Activated T-cell treated with anti-CD3 and anti-CD28 coated beads for 4 hours (primary cell): ENCODE results near the gene PAX1.

Source experiments
- DNase-seq: peaks from one replicate; pipeline ENCODE4 v3.0.0-alpha.2; 2020

PAX1 gene

DNA sequence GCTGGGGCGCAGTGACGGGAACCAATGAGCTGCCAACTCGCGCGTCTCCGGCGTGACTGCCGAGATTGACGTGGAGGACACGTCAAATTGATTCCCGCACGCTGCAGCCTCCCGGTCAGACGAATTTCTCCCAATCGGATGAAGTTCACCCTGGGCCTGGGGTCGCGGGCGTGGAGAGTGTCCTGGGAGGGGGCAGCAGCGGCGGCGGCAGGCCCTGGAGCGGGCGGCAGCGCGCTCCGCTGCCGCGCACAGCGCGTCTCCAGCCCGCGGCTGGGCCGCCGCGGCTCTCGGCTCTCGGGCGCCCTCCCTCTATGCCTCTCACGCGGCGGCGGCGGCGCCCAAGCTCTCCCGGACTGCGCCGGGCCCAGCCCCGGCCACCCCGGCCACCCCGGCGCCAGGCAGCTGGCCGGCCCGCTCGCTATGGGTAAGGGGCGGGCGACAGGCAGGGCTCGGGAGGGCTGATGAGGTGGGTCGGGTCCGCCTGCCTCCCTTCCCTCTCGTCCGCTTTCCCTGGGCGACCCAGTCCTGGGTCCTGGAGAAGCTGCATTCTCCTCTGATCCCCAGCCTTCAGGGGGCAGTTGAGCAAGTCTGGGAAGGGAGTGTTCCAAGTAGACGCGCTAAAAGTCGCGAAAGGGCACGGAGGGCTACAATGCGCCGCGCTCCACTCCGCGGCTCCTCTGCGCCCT lies at the start of gene PAX1:
Gene PAX1, plus strand, starts transcription at position 90 of the 686 bp plus-strand sequence. Its CDS starts 49 bp downstream, at position 139.
- no peak for DNase-seq

DNA sequence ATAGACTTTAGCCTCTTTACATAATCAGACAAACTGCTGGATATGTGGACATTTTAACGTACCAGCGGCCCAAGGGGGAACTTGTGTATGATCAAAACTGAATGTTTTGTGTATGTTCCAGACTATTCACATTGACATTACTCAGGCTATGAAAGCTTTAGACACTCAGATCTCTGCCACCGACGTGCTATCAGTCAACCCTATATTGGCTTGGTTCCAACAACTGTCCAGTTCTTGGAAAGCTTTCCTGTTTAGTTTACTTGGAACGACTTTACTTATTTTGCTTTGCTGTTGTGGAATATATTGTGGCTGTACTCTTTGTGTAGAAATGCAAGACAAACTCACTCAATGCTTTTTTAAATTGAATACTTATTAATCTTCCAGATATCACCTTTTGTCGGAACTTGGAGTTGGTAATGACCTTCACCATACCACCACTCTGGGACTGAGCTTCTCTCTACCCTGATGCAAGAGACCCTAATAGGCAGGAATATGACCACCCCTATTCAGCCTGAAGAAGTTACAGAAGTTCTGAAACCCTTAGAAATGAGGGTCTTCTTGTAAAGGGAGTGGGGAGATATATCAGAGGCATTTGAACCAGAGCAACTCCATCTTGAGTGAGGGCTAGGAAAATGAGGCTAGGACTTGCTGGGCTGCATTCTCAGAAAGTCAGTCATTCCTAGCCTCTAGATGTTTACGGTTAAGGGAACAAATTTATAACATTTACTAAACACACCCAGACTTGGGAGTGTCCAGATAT lies 49.0 kb upstream of the PAX1 start:
- DNase-seq, result no peak

DNA sequence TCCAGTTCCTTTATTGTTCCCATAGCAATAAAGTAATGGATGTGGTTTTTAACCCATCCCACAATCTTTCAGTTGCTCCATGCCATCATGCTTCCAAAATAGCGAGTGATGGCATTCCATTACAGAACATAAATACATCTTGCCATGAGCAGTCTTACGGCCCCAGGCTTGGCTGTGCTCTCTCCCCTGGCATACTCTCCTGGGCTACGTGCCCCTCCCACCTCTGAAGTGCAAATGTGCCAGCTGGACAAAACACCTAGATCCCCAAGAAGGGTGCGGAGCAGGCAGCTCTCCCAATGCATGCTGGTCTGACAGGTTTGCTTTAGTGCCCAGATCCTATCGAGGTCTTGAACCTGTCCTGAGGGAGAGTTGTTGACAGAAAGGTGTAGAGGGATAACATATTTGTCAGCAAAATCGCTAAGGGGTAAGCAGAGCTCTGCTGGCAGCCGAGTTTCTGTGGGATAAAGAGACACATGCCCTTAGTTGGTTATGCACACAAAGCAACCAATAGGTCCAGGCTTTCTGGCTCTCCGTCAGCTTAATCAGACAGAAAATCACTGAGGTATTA lies 43.9 kb upstream of the PAX1 start:
- no peak for DNase-seq

DNA sequence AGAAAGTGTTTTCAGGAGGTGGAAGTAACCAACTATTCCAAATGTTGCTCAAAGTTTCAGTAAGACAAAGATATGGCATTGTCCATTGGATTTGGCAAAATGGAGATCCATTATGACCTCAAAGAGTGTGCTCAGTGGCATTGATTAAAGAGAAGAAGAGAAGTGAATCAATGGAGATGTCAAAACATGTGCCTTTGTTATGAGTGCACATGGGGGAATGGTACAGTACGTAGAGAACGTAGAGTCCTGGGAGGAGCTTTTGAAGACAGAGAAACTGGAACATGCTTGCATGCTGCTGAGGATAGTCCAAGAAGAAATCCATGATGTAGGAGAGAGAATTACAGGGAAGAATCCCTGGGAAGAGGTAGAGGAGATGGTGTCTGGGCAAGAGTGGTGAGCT lies 42.0 kb upstream of the PAX1 start:
- no peak for DNase-seq

DNA sequence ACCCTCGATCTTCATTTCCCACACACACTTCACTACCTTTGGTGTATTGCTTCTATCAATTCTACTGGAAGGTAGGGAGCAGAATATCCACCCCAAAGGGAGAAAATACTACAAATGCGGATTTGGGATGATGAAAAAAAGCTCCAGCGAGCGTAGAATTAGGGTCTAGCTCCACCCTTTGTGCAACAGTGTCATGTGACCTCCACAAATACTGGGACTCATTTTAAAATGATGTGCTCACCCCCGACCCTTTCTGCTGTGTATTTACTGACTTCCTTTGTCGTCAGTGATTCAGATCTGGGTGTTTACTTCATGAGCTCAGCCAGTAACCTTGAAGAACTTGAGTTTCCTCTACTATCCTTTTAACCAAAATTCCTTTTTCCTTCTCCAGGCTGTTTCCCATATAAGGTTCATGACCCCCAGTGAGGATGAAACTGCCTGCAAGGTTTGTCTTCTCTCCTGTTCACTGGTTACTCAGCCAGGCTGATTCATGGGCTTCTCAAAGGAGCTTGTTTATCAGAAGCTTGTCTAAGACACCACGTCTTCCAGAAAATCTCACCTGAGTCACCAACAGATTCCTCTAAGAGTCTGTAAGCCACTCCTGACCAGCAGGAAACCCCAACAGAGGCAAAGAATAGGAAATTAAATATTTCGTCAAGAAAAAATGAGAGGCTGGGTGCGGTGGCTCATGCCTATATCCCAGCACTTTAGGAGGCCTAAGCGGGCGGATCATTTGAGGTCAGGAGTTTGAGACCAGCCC lies 39.6 kb upstream of the PAX1 start:
- DNase-seq, result no peak

DNA sequence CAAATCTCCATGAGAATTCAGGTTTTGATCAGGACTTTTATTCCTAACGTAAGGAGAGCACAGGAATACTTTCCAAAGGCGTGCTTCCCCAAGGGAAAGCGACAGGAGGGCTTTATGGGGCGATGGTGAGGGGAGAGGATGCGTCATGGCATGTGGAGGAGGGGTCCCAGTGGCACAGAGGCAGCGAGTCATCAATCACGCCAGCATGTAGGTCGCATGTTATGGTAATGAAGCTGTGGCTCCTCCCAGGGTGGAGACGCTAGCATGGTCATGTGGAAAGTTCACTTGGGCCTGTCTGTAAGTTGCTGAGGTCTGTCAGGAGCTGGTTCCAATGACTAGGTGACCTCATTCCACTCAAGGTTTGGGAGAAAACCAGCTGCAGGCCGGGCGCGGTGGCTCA lies 35.3 kb upstream of the PAX1 start:
- DNase-seq, result no peak

DNA sequence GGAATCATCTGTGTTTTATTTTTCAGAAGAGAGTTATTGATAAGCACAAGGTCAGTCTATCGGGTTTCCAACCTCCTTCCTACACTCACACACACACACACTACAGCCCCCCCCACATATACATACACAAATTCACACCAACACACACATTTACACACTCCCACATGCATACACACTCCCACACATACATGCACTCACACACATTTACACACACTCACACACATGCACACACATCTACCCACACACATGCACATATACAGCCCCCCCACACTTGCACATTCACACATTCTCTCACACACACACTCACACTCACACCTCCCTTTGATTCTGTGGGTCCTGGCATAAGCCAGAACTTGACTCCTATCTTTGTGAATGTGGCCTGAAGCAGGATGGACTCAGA lies 34.5 kb upstream of the PAX1 start:
- no peak for DNase-seq

DNA sequence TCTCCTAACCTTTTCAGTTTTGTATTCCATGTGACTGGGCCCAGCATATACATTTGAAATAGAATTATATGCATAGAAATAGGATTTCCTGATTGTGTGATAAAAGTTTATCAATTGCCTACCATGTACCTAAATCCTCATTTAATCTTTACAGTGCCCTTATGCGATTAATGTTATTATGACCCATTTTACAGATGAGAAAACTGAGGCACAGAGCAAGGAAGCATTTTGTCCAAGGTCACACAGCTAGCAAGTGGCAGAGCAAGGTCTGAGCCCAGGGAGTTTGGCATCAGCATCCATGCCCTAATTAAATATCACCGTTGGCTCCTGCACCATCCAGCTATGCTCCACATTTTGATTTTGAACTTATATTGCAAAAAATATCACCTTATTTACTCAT lies 28.2 kb upstream of the PAX1 start:
- no peak for DNase-seq

DNA sequence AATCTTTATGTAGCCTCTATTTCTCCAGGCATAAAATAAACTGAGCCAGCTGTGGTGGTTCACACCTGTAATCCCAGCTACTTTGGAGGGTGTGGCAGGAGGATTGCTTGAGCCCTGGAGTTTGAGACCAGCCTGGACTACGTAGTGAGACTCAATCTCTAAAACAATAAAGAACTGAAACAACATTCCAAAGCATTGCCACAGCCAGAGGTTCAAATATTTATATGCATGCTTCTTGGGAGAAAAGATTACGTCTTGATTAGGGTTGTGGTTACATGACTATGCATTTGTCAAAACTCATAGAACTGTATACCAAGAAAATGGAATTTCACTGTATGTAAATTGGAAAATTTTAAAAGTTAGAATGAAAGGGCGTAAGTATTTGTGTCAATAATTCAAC lies 27.7 kb upstream of the PAX1 start:
- no peak for DNase-seq

DNA sequence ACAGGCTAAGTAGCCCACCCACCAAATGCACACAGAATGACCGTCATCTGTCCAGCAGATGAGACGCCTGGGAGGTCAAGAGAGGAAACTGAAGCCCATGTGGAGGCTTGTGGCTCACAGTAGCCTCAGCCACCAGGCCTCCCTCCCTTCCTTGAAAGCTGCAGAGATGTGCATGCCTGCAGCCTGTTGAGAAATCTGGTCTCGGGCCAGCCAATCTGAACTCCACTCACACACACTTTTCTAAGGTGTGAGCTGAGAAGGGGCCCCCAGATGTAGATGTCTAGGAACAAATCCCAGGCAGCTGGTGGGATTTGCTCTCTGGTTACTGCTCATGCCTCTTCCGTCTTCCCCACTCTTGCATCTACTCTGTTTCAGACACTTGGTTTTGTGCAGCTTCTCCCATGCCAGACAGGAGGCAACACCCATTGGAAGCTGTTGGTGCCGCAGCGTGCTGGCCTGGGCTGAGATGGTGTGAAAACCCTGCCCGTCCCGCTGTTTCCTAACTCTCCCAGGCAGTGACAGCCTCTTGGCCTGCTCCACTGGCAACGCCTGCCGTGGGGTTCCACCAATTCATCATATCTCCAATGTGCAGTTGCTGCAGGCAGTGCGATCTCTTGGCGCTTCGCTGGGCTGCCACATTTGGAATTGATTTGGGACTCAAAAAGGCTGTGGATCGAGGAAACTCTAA lies 24.1 kb upstream of the PAX1 start:
- DNase-seq, result no peak

DNA sequence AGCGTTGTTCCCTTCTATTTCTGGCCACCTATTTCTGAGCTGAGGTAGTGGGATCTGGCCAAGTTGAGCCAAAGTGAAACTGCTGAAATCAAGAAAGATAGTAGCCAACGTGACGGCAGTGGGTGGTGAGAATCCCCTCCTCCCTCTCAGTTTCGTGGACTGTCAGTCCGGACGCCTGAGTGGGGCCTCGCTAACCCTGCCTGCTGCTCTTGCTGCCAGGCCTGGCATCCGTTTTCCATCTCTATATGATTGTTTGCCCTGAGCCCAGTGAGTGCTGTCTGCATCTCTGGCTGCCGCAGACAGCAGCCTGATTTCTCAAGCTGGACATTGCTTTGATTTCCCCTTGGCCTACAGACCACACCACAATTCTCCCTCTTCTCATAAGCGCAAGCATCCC lies 23.5 kb upstream of the PAX1 start:
- no peak for DNase-seq

DNA sequence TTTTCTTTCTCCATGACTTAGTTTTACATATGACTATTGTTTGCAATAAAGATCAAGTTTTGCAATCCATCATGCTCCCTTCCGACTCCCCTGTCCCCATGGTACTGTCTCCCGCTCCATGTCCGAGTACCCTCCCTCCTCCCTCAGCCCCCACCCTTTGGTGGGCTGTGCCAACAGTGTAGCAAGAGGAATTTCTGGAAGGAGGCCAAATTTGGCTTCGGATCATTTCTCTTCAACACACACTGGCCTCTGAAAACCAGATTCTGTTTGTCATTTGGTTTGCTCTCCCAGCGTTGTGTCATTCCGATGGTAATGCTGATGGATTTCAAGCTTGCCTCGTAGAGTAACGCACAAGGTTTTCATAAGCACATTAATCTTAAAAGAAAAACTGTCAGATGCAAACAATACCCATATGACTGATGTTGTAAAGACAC lies 22.9 kb upstream of the PAX1 start:
- DNase-seq, result no peak

DNA sequence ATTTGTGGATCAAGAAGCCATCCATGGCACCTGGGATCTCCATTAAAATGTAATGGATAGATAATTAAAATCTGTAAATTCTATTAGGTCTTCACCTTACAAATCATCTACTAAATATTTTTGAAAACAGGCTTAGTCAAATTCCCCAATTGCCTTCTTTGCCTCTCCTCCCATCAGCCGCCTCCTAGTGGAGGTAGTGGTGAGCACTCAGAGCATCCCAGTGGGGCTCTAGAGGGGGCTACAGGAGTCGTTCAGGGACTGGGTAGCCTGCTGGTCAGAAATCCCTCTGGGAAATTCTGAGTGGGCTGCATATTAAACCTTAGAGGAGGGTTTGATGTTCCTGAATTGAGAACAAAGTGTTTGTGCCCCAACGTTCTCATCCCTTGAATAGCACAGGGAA lies 20.8 kb upstream of the PAX1 start:
- DNase-seq, result no peak

DNA sequence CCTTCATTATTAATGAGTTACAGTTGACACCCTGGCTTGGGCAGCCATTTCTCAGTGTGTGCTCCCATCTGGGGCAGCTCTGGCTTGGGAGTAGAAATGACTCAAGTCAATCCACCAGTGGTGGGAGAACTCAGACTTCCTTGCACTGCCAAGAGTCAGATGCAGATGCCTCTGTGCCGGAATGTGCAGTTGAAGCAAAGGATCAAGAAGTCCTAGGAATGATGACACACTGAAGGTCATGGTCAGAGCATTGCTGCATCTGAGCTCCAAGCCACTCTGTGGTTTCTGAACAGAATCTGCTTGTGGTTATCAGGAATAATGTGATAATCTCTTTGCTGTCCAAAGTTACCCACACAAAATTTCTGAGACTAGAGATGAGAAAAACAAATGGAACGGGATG lies 19.5 kb upstream of the PAX1 start:
- no peak for DNase-seq

DNA sequence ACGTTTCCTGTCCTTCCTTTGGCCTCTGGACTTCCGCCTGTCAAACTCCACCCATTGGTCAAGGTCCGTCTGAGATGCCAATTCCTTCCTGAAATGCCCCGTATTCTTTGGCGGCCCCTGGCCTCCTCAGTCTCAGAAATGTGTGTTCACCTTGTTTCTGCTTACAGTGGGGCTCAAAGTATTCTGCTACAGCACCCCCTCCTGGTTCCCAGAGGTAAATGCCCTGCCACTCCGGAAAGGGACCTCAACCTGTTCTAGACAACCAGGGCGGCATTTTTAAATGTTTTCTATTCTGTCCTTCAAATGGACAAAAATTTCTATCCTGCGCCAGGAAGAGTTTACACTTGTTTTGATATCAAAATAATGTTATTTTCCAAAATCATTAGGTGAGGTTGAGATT lies 12.1 kb upstream of the PAX1 start:
- DNase-seq, result no peak

DNA sequence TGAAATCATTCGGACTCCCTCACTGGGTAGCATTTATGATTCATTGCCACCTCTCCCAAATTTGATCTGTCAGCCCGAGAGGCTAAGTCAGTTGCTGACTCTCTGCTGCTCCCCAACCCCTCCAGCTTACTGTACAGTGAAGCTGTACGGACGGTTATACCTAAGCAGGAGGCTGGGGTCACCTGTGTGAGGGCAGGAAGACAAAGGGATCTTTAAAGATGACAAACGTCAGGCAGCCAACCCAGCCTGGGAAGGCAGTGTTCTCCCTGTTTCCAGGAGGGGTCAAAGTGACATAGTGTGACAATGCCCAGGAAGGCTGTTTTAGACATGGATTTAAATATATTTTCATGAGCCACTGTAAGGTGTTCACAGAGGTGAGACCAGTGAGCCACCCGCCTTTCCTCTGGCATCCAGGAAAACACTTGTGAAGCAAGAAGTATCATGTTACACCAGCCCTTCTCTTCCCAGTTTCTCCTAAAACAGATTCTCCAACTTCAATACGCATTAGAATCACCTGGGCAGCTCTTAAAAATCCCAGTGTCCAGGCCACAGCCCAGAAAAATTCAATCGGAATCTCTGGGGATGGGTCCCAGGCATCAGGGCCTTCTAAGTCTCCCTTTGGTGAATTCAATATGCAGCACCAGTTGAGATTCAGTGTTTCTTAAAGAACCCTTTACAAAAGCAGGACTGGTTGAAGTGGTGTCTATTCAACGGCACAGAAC lies 6.8 kb upstream of the PAX1 start:
- no peak for DNase-seq

DNA sequence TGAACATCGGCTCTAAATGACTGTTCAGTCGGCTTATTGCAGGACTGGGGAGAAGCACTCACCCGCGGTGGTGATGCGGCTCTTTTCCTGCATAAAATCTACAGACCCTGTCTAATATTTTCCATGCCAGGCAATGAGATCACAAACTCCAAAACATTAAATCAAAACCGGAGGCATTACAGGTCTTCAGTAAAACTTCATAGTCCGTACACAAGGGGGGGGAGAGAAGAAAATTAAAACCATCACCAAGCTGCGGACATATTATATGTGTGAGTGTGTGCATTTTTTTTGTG lies 6.3 kb upstream of the PAX1 start:
- DNase-seq, result no peak

DNA sequence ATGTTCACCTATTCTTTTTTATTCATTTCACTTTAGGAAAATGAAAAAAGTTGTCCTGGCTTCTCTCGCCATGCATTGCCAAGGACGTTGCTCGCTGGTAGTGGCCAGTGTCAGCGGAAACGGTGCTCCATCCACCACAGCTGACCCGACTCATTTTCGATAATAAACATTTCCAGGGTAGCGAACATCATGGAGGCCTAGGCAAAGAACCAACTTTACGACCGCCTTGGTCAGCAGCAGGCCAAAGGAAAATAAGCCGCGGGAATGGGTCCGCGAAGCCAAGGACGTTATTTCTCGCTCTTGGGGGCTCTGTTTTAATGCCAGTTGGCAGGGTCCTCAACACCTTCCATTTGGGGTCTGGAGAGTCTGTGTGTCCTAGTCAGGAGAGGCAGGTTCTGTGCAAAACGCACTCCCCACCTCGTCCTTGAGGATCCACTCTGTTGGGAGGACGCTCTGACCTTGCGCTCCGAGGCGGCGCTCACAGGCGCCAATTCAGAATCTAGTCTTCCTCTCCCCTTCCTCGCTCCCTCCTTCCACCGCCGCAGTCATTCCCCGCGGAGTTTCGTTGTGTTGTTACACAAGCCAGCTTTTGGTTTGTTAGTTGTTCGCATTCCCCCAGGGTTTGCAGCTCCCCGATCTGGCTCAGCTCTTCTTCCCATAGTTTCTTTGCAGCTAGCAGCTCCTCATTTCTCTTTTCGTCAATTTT lies 4.1 kb upstream of the PAX1 start:
- DNase-seq, result no peak

DNA sequence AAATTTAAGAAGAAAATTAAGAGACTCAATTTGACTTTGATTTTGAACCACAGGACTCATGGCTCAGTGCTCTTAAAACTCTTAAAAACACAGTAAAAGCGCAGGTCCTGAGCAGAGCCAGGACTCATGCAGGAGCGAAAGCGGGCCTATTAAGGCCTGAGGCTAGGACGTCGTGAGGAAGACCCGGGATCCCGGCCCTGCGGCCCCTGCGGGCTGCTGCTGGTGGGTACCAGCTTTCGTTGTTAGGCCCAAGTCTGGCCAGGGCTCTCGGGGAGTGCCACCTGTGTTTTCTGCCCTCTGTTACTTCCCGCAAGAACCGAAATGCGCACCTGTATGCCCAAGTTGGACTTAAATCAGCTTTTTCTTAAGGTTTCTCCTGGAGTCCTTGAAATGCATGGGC lies 3.4 kb upstream of the PAX1 start:
- no peak for DNase-seq

DNA sequence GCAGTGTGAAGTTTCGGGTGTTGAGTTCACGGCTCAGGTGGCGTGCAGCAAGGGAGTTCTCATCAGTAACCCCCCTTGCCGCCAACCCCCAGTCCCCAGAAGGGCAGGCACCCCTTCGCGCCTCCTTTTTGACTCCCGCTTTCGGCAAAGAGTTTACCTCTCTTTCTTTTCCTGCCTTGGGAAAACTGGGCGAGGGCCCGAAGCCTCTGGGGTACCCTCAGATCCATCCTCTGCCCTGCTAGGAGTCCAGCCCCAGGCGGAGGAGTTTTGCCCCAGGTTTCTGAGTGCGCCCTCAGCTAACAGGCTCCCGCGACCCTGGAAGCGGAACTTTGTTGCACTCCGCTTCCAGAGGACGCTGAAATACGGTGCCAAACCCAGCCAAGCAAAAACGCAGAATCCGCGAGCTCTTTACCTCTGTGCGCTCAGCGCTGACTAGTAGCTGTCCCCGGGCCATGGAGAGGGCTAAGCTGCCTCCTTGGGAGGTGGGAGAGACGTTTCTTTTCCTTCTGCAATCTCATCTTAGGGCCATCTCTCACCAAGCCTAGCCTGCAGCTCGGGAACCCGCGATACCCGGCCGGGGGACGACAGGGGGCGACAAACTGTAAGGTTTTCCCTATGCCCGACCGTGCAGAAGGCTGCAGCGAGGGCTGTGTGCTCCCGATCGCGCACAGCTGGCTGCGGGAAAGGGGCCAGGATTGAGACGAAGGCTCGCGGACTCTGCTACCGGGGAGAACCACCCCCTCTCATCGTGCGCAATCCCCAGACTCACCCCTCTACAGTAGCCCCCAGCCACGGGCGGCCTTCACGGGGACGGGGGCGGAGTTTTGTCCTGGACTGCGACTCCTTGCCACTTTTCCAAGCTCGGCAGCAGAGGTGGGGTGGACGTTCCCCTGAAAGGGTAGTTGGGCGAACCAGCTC lies 2.7 kb upstream of the PAX1 start:
- no peak for DNase-seq
